Suprapubic skin (tissue), 4 donors: ENCODE data around the gene ANK2. TPM values are rescaled to one million over a fixed set of nuclear protein-coding genes. Genes with fewer than 3 reads are reported as not detected.
"Not testable (repeated sequence)": the region's sequence is repeated elsewhere in the genome, so short reads cannot be mapped to it uniquely, and the experiment has no call there.

Source experiments
- DNase-seq, 2 donors: peaks; one replicate each; pipeline ENCODE4 v3.0.0-alpha.2; 2019; ENCODE audit warnings: low spot score in 2 of 2
- H3K27ac ChIP-seq: fragments of 200-600 bp; sonication (generic); one replicate; pipeline ENCODE4 v1.5.1; 2019
- H3K27me3 ChIP-seq: fragments of 200-600 bp; sonication (generic); one replicate; pipeline ENCODE4 v1.5.1; 2019
- H3K36me3 ChIP-seq: fragments of 200-600 bp; sonication (generic); one replicate; pipeline ENCODE4 v1.5.1; 2019
- H3K4me1 ChIP-seq: fragments of 200-600 bp; sonication (generic); one replicate; pipeline ENCODE4 v1.5.1; 2019
- H3K4me3 ChIP-seq: fragments of 200-600 bp; sonication (generic); one replicate; pipeline ENCODE4 v1.5.1; 2019; ENCODE audit warnings: mild to moderate bottlenecking
- H3K9me3 ChIP-seq: fragments of 200-600 bp; sonication (generic); one replicate; pipeline ENCODE4 v1.5.1; 2019
- CTCF ChIP-seq, 2 donors: fragments of 200-600 bp in 1 of 2; fragments of 450-650 bp in 1 of 2; sonication (generic) in 1 of 2; IDR thresholded peaks; one replicate each; pipeline ENCODE4 v1.5.1; 2016 to 2019; ENCODE audit warnings: antibody characterized with exemption in 2 of 2, mild to moderate bottlenecking in 1 of 2, moderate library complexity in 1 of 2
- EP300 ChIP-seq: sonication (generic); formaldehyde crosslinking; IDR thresholded peaks from one replicate; pipeline ENCODE4 v1.6.1; 2017; ENCODE audit warnings: antibody characterized with exemption
- POLR2A ChIP-seq, 2 donors: fragments of 450-650 bp; IDR thresholded peaks; one replicate each; pipeline ENCODE4 v1.6.1; 2017; ENCODE audit warnings: antibody characterized with exemption in 2 of 2, mild to moderate bottlenecking in 2 of 2, moderate library complexity in 2 of 2
- POLR2AphosphoS5 ChIP-seq, 3 donors: sonication (generic); formaldehyde crosslinking; IDR thresholded peaks; one replicate each; pipeline ENCODE4 v1.6.1; 2017; ENCODE audit warnings: antibody characterized with exemption in 3 of 3
- WGBS: methylation state at CpG from one replicate; pipeline ENCODE4 v1.1.5; 2018; 5-methylcytosine and 5-hydroxymethylcytosine counted together
- total RNA-seq, 4 donors: library from RNA; depleted of rRNA; stranded (reverse); fragments of >200 nt; gene quantifications; one replicate each; pipeline ENCODE4 v1.1.0, GENCODE V29; 2016

Gene ANK2
- total RNA-seq, 4 donors from 2014 or later = 7.7 to 15.2 (median 11.2) TPM

GRCh38 chr4:113057891-113058290 is 8.4 kb downstream of the ANK2 start:
- no peak for TF ChIP-seq EP300
- TF ChIP-seq POLR2A (IDR thresholded peaks at IDR 0.05) = no peak
- TF ChIP-seq POLR2AphosphoS5 (IDR thresholded peaks at IDR 0.05) = no peak
- TF ChIP-seq CTCF (IDR thresholded peaks at IDR 0.05) = no peak
- Histone ChIP-seq H3K27ac (no peak overlapping the region), H3K27me3 (no peaks in the 10 kb centered on the region), H3K4me3 (no peak overlapping the region), H3K9me3 (no peaks in the 10 kb centered on the region), H3K4me1 (no peaks in the 10 kb centered on the region), H3K36me3 (no peaks in the 10 kb centered on the region)
- no peak for DNase-seq
- WGBS = 96% methylated on average over 1 of the region's 1 CpG

- no peaks in the 10 kb centered on the region for H3K36me3 ChIP-seq
- H3K27me3 ChIP-seq = no peaks in the 10 kb centered on the region
- H3K27ac ChIP-seq = no peak overlapping the region
- TF ChIP-seq POLR2AphosphoS5 (IDR thresholded peaks at IDR 0.05) (no peak), POLR2A (IDR thresholded peaks at IDR 0.05) (no peak), CTCF (IDR thresholded peaks at IDR 0.05) (no peak), EP300 (no peak)
- no peak for DNase-seq
- no peaks in the 10 kb centered on the region for H3K9me3 ChIP-seq
- 64% methylated on average over 3 of the region's 3 CpGs for WGBS
- no peaks in the 10 kb centered on the region for H3K4me1 ChIP-seq
- no peak overlapping the region for H3K4me3 ChIP-seq
These were observed 10.2 kb downstream of the ANK2 start for GRCh38 chr4:113059449-113060182.

GRCh38 chr4:113060853-113061252 is 11.4 kb downstream of the ANK2 start:
- Histone ChIP-seq H3K4me3 (no peak overlapping the region), H3K4me1 (no peaks in the 10 kb centered on the region), H3K27ac (no peak overlapping the region), H3K36me3 (no peaks in the 10 kb centered on the region), H3K9me3 (no peaks in the 10 kb centered on the region), H3K27me3 (no peaks in the 10 kb centered on the region)
- no peak for DNase-seq
- no peak for TF ChIP-seq CTCF (IDR thresholded peaks at IDR 0.05)
- TF ChIP-seq EP300 = no peak
- no peak for TF ChIP-seq POLR2A (IDR thresholded peaks at IDR 0.05)
- no peak for TF ChIP-seq POLR2AphosphoS5 (IDR thresholded peaks at IDR 0.05)

GRCh38 chr4:113064244-113064643 is 14.8 kb downstream of the ANK2 start:
- Histone ChIP-seq H3K27ac (no peak overlapping the region), H3K4me3 (no peak overlapping the region), H3K36me3 (no peaks in the 10 kb centered on the region), H3K9me3 (no peaks in the 10 kb centered on the region), H3K27me3 (no peaks in the 10 kb centered on the region), H3K4me1 (no peaks in the 10 kb centered on the region)
- TF ChIP-seq CTCF (IDR thresholded peaks at IDR 0.05) (no peak), EP300 (no peak), POLR2AphosphoS5 (IDR thresholded peaks at IDR 0.05) (no peak), POLR2A (IDR thresholded peaks at IDR 0.05) (no peak)
- no peak for DNase-seq
- 46% methylated on average over 5 of the region's 5 CpGs for WGBS

- 91% methylated on average over 3 of the region's 3 CpGs for WGBS
These were observed 16.2 kb downstream of the ANK2 start for GRCh38 chr4:113065629-113066028.

GRCh38 chr4:113068771-113069170 is 19.3 kb downstream of the ANK2 start:
- H3K4me3 ChIP-seq, H3K4me1 ChIP-seq, DNase-seq, H3K9me3 ChIP-seq, H3K27ac ChIP-seq, H3K36me3 ChIP-seq, H3K27me3 ChIP-seq: not testable (repeated sequence)
- 96% methylated on average over 3 of the region's 3 CpGs for WGBS

More at GRCh38 chr4:113065629-113066028, 16.2 kb downstream of the ANK2 start:
- Histone ChIP-seq H3K4me3 (no peak overlapping the region), H3K27me3 (no peaks in the 10 kb centered on the region), H3K36me3 (no peaks in the 10 kb centered on the region), H3K4me1 (no peaks in the 10 kb centered on the region), H3K27ac (no peak overlapping the region), H3K9me3 (no peaks in the 10 kb centered on the region)
- TF ChIP-seq POLR2AphosphoS5 (IDR thresholded peaks at IDR 0.05) (no peak), POLR2A (IDR thresholded peaks at IDR 0.05) (no peak), CTCF (IDR thresholded peaks at IDR 0.05) (no peak), EP300 (no peak)
- no peak for DNase-seq
